Hepatocyte (in vitro differentiated cells): ENCODE measurements around the gene ITPR1. TPM values are rescaled to one million over a fixed set of nuclear protein-coding genes. Genes with fewer than 3 reads are reported as not detected.

Experiments
- DNase-seq: peaks from one replicate; pipeline ENCODE4 v3.0.0-alpha.2; 2016; ENCODE audit warnings: low spot score
- H2AFZ ChIP-seq: fragments of 200-600 bp; sonication (generic); 2 replicates; pipeline ENCODE4 v1.6.0; 2016; ENCODE audit warnings: antibody characterized with exemption, mild to moderate bottlenecking
- H3K27ac ChIP-seq: fragments of 200-600 bp; sonication (generic); 2 replicates; pipeline ENCODE4 v1.5.1; 2016; ENCODE audit warnings: mild to moderate bottlenecking
- H3K27me3 ChIP-seq: fragments of 200-600 bp; sonication (generic); 2 replicates; pipeline ENCODE4 v1.6.1; 2016
- H3K36me3 ChIP-seq: fragments of 200-600 bp; sonication (generic); replicated peaks from 2 replicates; pipeline ENCODE4 v1.5.1; 2016; ENCODE audit warnings: low read depth; ENCODE audit not compliant: insufficient read depth
- H3K4me1 ChIP-seq: fragments of 200-600 bp; sonication (generic); 2 replicates; pipeline ENCODE4 v1.5.1; 2016; ENCODE audit warnings: mild to moderate bottlenecking, moderate library complexity; ENCODE audit not compliant: insufficient read depth
- H3K4me2 ChIP-seq: fragments of 200-600 bp; sonication (generic); 2 replicates; pipeline ENCODE4 v1.6.0; 2016
- H3K4me3 ChIP-seq: fragments of 200-600 bp; sonication (generic); 2 replicates; pipeline ENCODE4 v1.5.1; 2016; ENCODE audit warnings: mild to moderate bottlenecking
- H3K79me2 ChIP-seq: fragments of 200-600 bp; sonication (generic); 2 replicates; pipeline ENCODE4 v1.6.0; 2017; ENCODE audit warnings: mild to moderate bottlenecking
- H3K9me2 ChIP-seq: fragments of 200-600 bp; sonication (generic); replicated peaks from 2 replicates; pipeline ENCODE4 v1.6.0; 2017; ENCODE audit warnings: mild to moderate bottlenecking; ENCODE audit not compliant: insufficient read depth
- H3K9me3 ChIP-seq: fragments of 200-600 bp; sonication (generic); 2 replicates; pipeline ENCODE4 v1.5.1; 2016; ENCODE audit warnings: low read depth, mild to moderate bottlenecking
- H4K20me1 ChIP-seq: fragments of 200-600 bp; sonication (generic); 2 replicates; pipeline ENCODE4 v1.6.0; 2016; ENCODE audit warnings: mild to moderate bottlenecking; ENCODE audit not compliant: insufficient read depth, poor library complexity, severe bottlenecking
- EZH2 ChIP-seq: fragments of 200-600 bp; sonication (generic); IDR thresholded peaks from 2 replicates; pipeline ENCODE4 v1.6.1; 2016; ENCODE audit warnings: antibody characterized with exemption, mild to moderate bottlenecking, borderline replicate concordance
- EZH2phosphoT487 ChIP-seq: fragments of 200-600 bp; sonication (generic); IDR thresholded peaks from one replicate; pipeline ENCODE4 v1.6.1; 2018; ENCODE audit warnings: antibody characterized with exemption, mild to moderate bottlenecking, low read depth, moderate library complexity; ENCODE audit not compliant: unreplicated experiment, severe bottlenecking
- WGBS: methylation state at CpG from one replicate; pipeline ENCODE4 v1.1.6; 2016; ENCODE audit warnings: low lambda C conversion rate; ENCODE audit errors: missing lambda C conversion rate; 5-methylcytosine and 5-hydroxymethylcytosine counted together
- polyA plus RNA-seq: library from polyadenylated mRNA; unstranded; fragments of >200 nt; fragmentation: Nextera tagmentation; extraction: Ambion mirVana; gene quantifications from 2 replicates; pipeline ENCODE4 v1.2.1, GENCODE V29; 2016
- total RNA-seq: library from RNA; depleted of rRNA; stranded (reverse); fragments of >200 nt; gene quantifications from 2 replicates; pipeline ENCODE4 v1.2.3, GENCODE V29; 2014
- TF ChIP-seq, protein P1 (sequence below): fragments of 200-600 bp; sonication (generic); IDR thresholded peaks from 2 replicates; pipeline ENCODE4 v1.5.1; 2016; ENCODE audit warnings: antibody characterized with exemption, mild to moderate bottlenecking; ENCODE audit not compliant: poor library complexity

The ITPR1 gene
- total and polyA plus RNA-seq, 2 experiments from 2014 or later, result 46.8 to 90.8 TPM

DNA sequence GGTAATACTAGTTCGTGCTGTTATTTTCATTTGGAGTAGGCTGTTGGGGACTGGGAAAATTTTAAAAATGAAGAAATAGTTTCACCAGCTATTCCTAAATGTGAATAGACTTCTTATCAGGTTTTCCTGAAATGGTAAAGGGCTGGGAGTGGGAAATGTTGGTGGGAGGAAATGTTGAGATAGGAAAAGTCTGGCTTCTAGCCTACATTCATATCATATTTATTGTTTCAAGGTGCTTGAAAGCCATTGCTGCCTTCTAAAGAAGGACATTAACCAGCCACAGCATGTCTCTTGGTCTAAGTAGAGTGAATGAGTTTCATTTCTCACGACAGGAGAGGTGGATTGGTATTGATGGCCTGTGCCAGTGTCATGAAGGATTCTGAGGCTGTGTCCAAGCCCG is 288.9 kb downstream of the ITPR1 start:
- WGBS, result 95% methylated on average over 3 of the region's 3 CpGs
- Histone ChIP-seq H4K20me1 (no peaks in the 10 kb centered on the region), H3K36me3 (no peaks in the 10 kb centered on the region), H3K79me2 (no peaks in the 10 kb centered on the region), H2AFZ (no peak overlapping the region), H3K4me1 (peaks cover 5% of the 10 kb centered on the region), H3K27me3 (no peaks in the 10 kb centered on the region), H3K4me3 (no peak overlapping the region), H3K9me2 (no peaks in the 10 kb centered on the region), H3K4me2 (no peak overlapping the region), H3K9me3 (no peaks in the 10 kb centered on the region), H3K27ac (no peak overlapping the region)
- TF ChIP-seq EZH2phosphoT487 (no peak), EZH2 (no peak)
- TF ChIP-seq, protein P1, sequence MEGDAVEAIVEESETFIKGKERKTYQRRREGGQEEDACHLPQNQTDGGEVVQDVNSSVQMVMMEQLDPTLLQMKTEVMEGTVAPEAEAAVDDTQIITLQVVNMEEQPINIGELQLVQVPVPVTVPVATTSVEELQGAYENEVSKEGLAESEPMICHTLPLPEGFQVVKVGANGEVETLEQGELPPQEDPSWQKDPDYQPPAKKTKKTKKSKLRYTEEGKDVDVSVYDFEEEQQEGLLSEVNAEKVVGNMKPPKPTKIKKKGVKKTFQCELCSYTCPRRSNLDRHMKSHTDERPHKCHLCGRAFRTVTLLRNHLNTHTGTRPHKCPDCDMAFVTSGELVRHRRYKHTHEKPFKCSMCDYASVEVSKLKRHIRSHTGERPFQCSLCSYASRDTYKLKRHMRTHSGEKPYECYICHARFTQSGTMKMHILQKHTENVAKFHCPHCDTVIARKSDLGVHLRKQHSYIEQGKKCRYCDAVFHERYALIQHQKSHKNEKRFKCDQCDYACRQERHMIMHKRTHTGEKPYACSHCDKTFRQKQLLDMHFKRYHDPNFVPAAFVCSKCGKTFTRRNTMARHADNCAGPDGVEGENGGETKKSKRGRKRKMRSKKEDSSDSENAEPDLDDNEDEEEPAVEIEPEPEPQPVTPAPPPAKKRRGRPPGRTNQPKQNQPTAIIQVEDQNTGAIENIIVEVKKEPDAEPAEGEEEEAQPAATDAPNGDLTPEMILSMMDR, result no peak
- DNase-seq, result no peak

- no peaks in the 10 kb centered on the region for H3K4me1 ChIP-seq
- 96% methylated on average over 1 of the region's 1 CpG for WGBS
- H3K9me3 ChIP-seq, result no peaks in the 10 kb centered on the region
- no peak overlapping the region for H3K27ac ChIP-seq
- no peak for TF ChIP-seq EZH2phosphoT487
- no peak for TF ChIP-seq EZH2
- TF ChIP-seq, protein P1, result no peak
- H3K79me2 ChIP-seq, result no peaks in the 10 kb centered on the region
- no peaks in the 10 kb centered on the region for H3K9me2 ChIP-seq
- H3K36me3 ChIP-seq, result no peaks in the 10 kb centered on the region
- H3K27me3 ChIP-seq, result no peaks in the 10 kb centered on the region
- H3K4me2 ChIP-seq, result no peak overlapping the region
- no peak overlapping the region for H3K4me3 ChIP-seq
- DNase-seq, result no peak
- H4K20me1 ChIP-seq, result no peaks in the 10 kb centered on the region
- no peak overlapping the region for H2AFZ ChIP-seq
Observed at GRCh38 chr3:4785551-4785950, 292.4 kb downstream of the ITPR1 start.

DNA sequence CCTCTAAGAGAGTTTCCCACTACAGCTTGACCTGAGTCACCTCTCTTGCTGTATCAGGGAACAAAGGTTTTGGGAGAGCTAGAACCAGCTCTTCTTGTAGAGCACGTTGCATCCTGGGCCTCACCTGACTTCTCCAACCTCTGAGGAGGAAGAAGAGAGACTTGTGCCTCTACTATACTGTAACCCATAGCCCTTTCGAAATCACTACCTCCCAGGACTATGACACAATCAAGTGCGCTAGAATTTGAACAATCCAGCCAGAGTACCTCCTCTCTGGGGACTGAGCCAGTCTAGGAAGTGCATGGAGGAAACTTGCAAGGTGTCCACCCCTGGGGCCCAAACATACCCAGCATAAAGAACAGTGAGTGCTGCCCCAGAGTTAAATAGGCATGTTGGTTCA is 293.3 kb downstream of the ITPR1 start:
- no peaks in the 10 kb centered on the region for H3K79me2 ChIP-seq
- H3K4me3 ChIP-seq, result no peak overlapping the region
- H2AFZ ChIP-seq, result no peak overlapping the region
- H3K4me1 ChIP-seq, result no peaks in the 10 kb centered on the region
- H3K27ac ChIP-seq, result no peak overlapping the region
- WGBS, result 99% methylated on average over 3 of the region's 3 CpGs
- H3K27me3 ChIP-seq, result no peaks in the 10 kb centered on the region
- TF ChIP-seq, protein P1, result no peak
- TF ChIP-seq EZH2phosphoT487 (no peak), EZH2 (no peak)
- no peaks in the 10 kb centered on the region for H3K36me3 ChIP-seq
- H3K9me3 ChIP-seq, result no peaks in the 10 kb centered on the region
- no peaks in the 10 kb centered on the region for H4K20me1 ChIP-seq
- no peak for DNase-seq
- no peak overlapping the region for H3K4me2 ChIP-seq
- H3K9me2 ChIP-seq, result no peaks in the 10 kb centered on the region

GRCh38 chr3:4791358-4791757 is 298.2 kb downstream of the ITPR1 start:
- TF ChIP-seq, protein P1, result no peak
- TF ChIP-seq EZH2 (no peak), EZH2phosphoT487 (no peak)
- Histone ChIP-seq H3K79me2 (no peaks in the 10 kb centered on the region), H3K9me2 (no peaks in the 10 kb centered on the region), H4K20me1 (no peaks in the 10 kb centered on the region), H3K27ac (no peak overlapping the region), H3K4me3 (no peak overlapping the region), H3K4me2 (no peak overlapping the region), H3K36me3 (no peaks in the 10 kb centered on the region), H3K27me3 (no peaks in the 10 kb centered on the region), H3K4me1 (no peaks in the 10 kb centered on the region), H3K9me3 (no peaks in the 10 kb centered on the region), H2AFZ (no peak overlapping the region)
- 99% methylated on average over 4 of the region's 4 CpGs for WGBS
- no peak for DNase-seq
